IMR-90 (cell line): ENCODE measurements around the gene MAP4. TPM values are rescaled to one million over a fixed set of nuclear protein-coding genes. Genes with fewer than 3 reads are reported as not detected.
A peak's percentile ranks its signal among the peaks of the same experiment; 100 is the strongest.

Experiments used
- ATAC-seq: fragments of 200-7000 bp; cut with Tn5 transposase; 2 replicates; pipeline ENCODE4 v1.9.1; 2020; ENCODE audit warnings: low read depth, mild to moderate bottlenecking, moderate library complexity
- BruUV-seq: library from RNA; stranded (reverse); fragments of 400-500 nt; replicated peaks from 2 replicates; lab custom pipeline; 2021; lab: Mats Ljungman, UMichigan
- CTCF ChIA-PET: fragments of 300-600 bp; formaldehyde crosslinking; extraction: SDS; loops from one replicate; lab custom pipeline; 2021; ENCODE audit warnings: antibody characterized with exemption; lab: Yijun Ruan, JAX
- POLR2A ChIA-PET: fragments of 300-600 bp; sonication (Branson Sonifier 250); formaldehyde crosslinking; loops from one replicate; lab custom pipeline; 2022; ENCODE audit warnings: antibody characterized with exemption; ENCODE audit not compliant: unreplicated experiment; lab: Charles Lee
- DNase-seq: peaks from one replicate; pipeline ENCODE4 v3.0.0; 2013
- H2AFZ ChIP-seq: replicated peaks from 2 replicates; pipeline ENCODE3; 2013; ENCODE audit warnings: low read length, mild to moderate bottlenecking; ENCODE audit not compliant: poor library complexity
- H2AK5ac ChIP-seq: 2 replicates; pipeline ENCODE4 v1.6.1; 2013; ENCODE audit warnings: low read depth, low read length, inconsistent platforms
- H2AK9ac ChIP-seq: replicated peaks from 2 replicates; pipeline ENCODE3; 2013; ENCODE audit warnings: mild to moderate bottlenecking, low read depth, low read length, moderate library complexity; ENCODE audit not compliant: poor library complexity
- H2BK120ac ChIP-seq: 2 replicates; pipeline ENCODE4 v1.6.1; 2013; ENCODE audit warnings: low read depth, low read length, inconsistent platforms
- H2BK15ac ChIP-seq: 3 replicates; pipeline ENCODE4 v1.6.1; 2013; ENCODE audit warnings: low read depth, low read length, inconsistent platforms
- H2BK20ac ChIP-seq: 2 replicates; pipeline ENCODE4 v1.6.1; 2013; ENCODE audit warnings: low read depth, mild to moderate bottlenecking, inconsistent platforms, low read length, moderate library complexity
- H2BK5ac ChIP-seq: 2 replicates; pipeline ENCODE4 v1.6.1; 2013; ENCODE audit warnings: mild to moderate bottlenecking, low read depth, low read length, inconsistent platforms; ENCODE audit not compliant: poor library complexity, severe bottlenecking
- H3K14ac ChIP-seq: replicated peaks from 2 replicates; pipeline ENCODE4 v1.6.1; 2013; ENCODE audit warnings: low read depth, low read length, inconsistent platforms
- H3K18ac ChIP-seq: 2 replicates; pipeline ENCODE4 v1.6.1; 2013; ENCODE audit warnings: low read depth, low read length, control low read depth
- H3K23ac ChIP-seq: 2 replicates; pipeline ENCODE4 v1.6.1; 2013; ENCODE audit warnings: low read depth, low read length, inconsistent platforms
- H3K27ac ChIP-seq: 2 replicates; pipeline ENCODE4 v1.5.1; 2013; ENCODE audit warnings: mild to moderate bottlenecking, control low read depth, low read length; ENCODE audit not compliant: insufficient read depth
- H3K27me3 ChIP-seq: 2 replicates; pipeline ENCODE4 v1.6.1; 2013; ENCODE audit warnings: low read length; ENCODE audit not compliant: control insufficient read depth, insufficient read depth
- H3K36me3 ChIP-seq: 2 replicates; pipeline ENCODE4 v1.6.1; 2013; ENCODE audit warnings: low read length, mixed read lengths; ENCODE audit not compliant: control insufficient read depth, insufficient read depth
- H3K4ac ChIP-seq: 2 replicates; pipeline ENCODE4 v1.6.1; 2013; ENCODE audit warnings: low read depth, low read length, inconsistent platforms
- H3K4me1 ChIP-seq: 2 replicates; pipeline ENCODE4 v1.6.1; 2013; ENCODE audit warnings: low read length, mixed read lengths; ENCODE audit not compliant: control insufficient read depth, insufficient read depth
- H3K4me2 ChIP-seq: 2 replicates; pipeline ENCODE4 v1.6.1; 2013; ENCODE audit warnings: low read depth, mild to moderate bottlenecking, control low read depth, low read length, moderate library complexity
- H3K4me3 ChIP-seq: 2 replicates; pipeline ENCODE4 v1.5.1; 2013; ENCODE audit warnings: low read depth, mild to moderate bottlenecking, control low read depth, low read length, moderate library complexity; ENCODE audit not compliant: insufficient read depth
- H3K56ac ChIP-seq: 2 replicates; pipeline ENCODE4 v1.6.1; 2013; ENCODE audit warnings: low read length, inconsistent platforms; ENCODE audit not compliant: insufficient read depth; ENCODE audit errors: extremely low read depth
- H3K79me1 ChIP-seq, 2 experiments: 2 replicates each; pipeline ENCODE4 v1.6.1; 2013; ENCODE audit warnings: low read length in 2 of 2, inconsistent platforms in 1 of 2, low read depth in 1 of 2
- H3K9ac ChIP-seq: 2 replicates; pipeline ENCODE4 v1.6.1; 2013; ENCODE audit warnings: low read depth, low read length, control low read depth
- H3K9me1 ChIP-seq: 2 replicates; pipeline ENCODE4 v1.6.1; 2013; ENCODE audit warnings: low read length, inconsistent platforms; ENCODE audit not compliant: insufficient read depth
- H3K9me3 ChIP-seq: 2 replicates; pipeline ENCODE4 v1.6.1; 2013; ENCODE audit warnings: low read length; ENCODE audit not compliant: control insufficient read depth, insufficient read depth
- H4K20me1 ChIP-seq: 2 replicates; pipeline ENCODE4 v1.6.1; 2013; ENCODE audit warnings: low read length, inconsistent platforms; ENCODE audit not compliant: insufficient read depth
- H4K5ac ChIP-seq: 2 replicates; pipeline ENCODE4 v1.6.1; 2013; ENCODE audit warnings: mild to moderate bottlenecking, low read depth, low read length, control low read depth
- H4K8ac ChIP-seq, 2 experiments: 2 replicates each; pipeline ENCODE4 v1.6.1; 2013; ENCODE audit warnings: low read depth in 2 of 2, low read length in 2 of 2, control low read depth in 1 of 2, inconsistent platforms in 1 of 2
- H4K91ac ChIP-seq: 2 replicates; pipeline ENCODE4 v1.6.1; 2013; ENCODE audit warnings: low read depth, low read length, inconsistent platforms; ENCODE audit not compliant: insufficient read depth
- BHLHE40 ChIP-seq: fragments of 150-350 bp; IDR thresholded peaks from 2 replicates; pipeline ENCODE4 v1.6.1; 2016; ENCODE audit warnings: mild to moderate bottlenecking, low read depth, low read length
- CEBPB ChIP-seq: IDR thresholded peaks from 2 replicates; pipeline ENCODE4 v1.6.1; 2012; ENCODE audit warnings: low read depth, low read length, improper control_type of control experiment
- CHD1 ChIP-seq: IDR thresholded peaks from 2 replicates; pipeline ENCODE4 v1.6.1; 2012; ENCODE audit warnings: low read depth, low read length, improper control_type of control experiment
- FOS ChIP-seq: fragments of 150-350 bp; IDR thresholded peaks from 2 replicates; pipeline ENCODE4 v1.6.1; 2016; ENCODE audit warnings: low read depth, low read length
- MAFK ChIP-seq: IDR thresholded peaks from 2 replicates; pipeline ENCODE4 v1.6.1; 2012; ENCODE audit warnings: low read depth, low read length, improper control_type of control experiment
- MAZ ChIP-seq: IDR thresholded peaks from 2 replicates; pipeline ENCODE4 v1.6.1; 2012; ENCODE audit warnings: low read depth, mild to moderate bottlenecking, low read length, improper control_type of control experiment, moderate library complexity, borderline replicate concordance
- MXI1 ChIP-seq: IDR thresholded peaks from 2 replicates; pipeline ENCODE4 v1.6.1; 2012; ENCODE audit warnings: low read depth, mild to moderate bottlenecking, low read length, moderate library complexity, borderline replicate concordance
- NFE2L2 ChIP-seq: fragments of 150-350 bp; IDR thresholded peaks from 2 replicates; pipeline ENCODE4 v1.6.1; 2016; ENCODE audit warnings: low read depth, mild to moderate bottlenecking, low read length
- POLR2A ChIP-seq: IDR thresholded peaks from 2 replicates; pipeline ENCODE4 v1.6.1; 2012; ENCODE audit warnings: mild to moderate bottlenecking, low read depth, low read length
- RAD21 ChIP-seq: IDR thresholded peaks from 2 replicates; pipeline ENCODE4 v1.6.1; 2012; ENCODE audit warnings: low read length, improper control_type of control experiment
- RCOR1 ChIP-seq: IDR thresholded peaks from 2 replicates; pipeline ENCODE4 v1.6.1; 2012; ENCODE audit warnings: mild to moderate bottlenecking, low read length, improper control_type of control experiment; ENCODE audit not compliant: insufficient replicate concordance
- RFX5 ChIP-seq: IDR thresholded peaks from 2 replicates; pipeline ENCODE4 v1.8.0; 2012; ENCODE audit warnings: low read depth, mild to moderate bottlenecking, low read length, moderate library complexity
- SMC3 ChIP-seq: fragments of 150-350 bp; IDR thresholded peaks from 2 replicates; pipeline ENCODE4 v1.6.1; 2016; ENCODE audit warnings: low read depth, mild to moderate bottlenecking, antibody characterized with exemption, low read length, moderate library complexity
- USF2 ChIP-seq: fragments of 150-350 bp; IDR thresholded peaks from 2 replicates; pipeline ENCODE4 v1.6.1; 2017; ENCODE audit warnings: mild to moderate bottlenecking, antibody characterized with exemption, low read length, low read depth
- WGBS, 2 experiments: methylation state at CpG; one replicate each; pipeline versions ENCODE4 v1.1.5 to v1.1.7; 2013; ENCODE audit warnings: missing lambda C conversion rate in 2 of 2; ENCODE audit not compliant: insufficient read length in 1 of 2; ENCODE audit errors: extremely low coverage in 2 of 2; 5-methylcytosine and 5-hydroxymethylcytosine counted together
- dilution Hi-C: fragments of 300-500 bp; cut with HindIII; formaldehyde crosslinking; loops from one replicate; pipeline ENCODE4 v1.14.3; 2018; ENCODE audit warnings: low sequenced_read_pairs; ENCODE audit not compliant: unreplicated experiment
- in situ Hi-C: fragments of 300-500 bp; cut with MboI; formaldehyde crosslinking; loops from 3 replicates; pipeline ENCODE4 v1.14.3; 2019; ENCODE audit warnings: low sequenced_read_pairs, inconsistent platforms, mixed read lengths
- intact Hi-C: fragments of 100-400 bp; cut with micrococcal nuclease; formaldehyde crosslinking; loops from 2 replicates; pipeline ENCODE4 v1.10.0; 2022
- polyA plus RNA-seq, 3 experiments: library from polyadenylated mRNA; depleted of rRNA; stranded (reverse); fragments of >200 nt; gene quantifications; 2 replicates each; pipeline ENCODE4 v1.2.3, GENCODE V29; 2012; ENCODE audit warnings: low replicate concordance in 1 of 3
- total RNA-seq: library from RNA; depleted of rRNA; stranded (reverse); fragments of >200 nt; gene quantifications from 2 replicates; pipeline ENCODE4 v1.2.3, GENCODE V29; 2012
- TF ChIP-seq, protein P1 (sequence below): conservative IDR thresholded peaks from 2 replicates; pipeline ENCODE4 v1.5.1; 2012; ENCODE audit warnings: mild to moderate bottlenecking, low read depth, low read length, improper control_type of control experiment
- TF ChIP-seq, protein P2 (sequence below): fragments of 150-350 bp; IDR thresholded peaks from 2 replicates; pipeline ENCODE4 v1.6.1; 2016; ENCODE audit warnings: low read depth, mild to moderate bottlenecking, low read length, moderate library complexity, borderline replicate concordance

MAP4 gene
- total and polyA plus RNA-seq, 2 of the 4 experiments (the other 2 are of a cell fraction), result 87.8 to 216 TPM

DNA sequence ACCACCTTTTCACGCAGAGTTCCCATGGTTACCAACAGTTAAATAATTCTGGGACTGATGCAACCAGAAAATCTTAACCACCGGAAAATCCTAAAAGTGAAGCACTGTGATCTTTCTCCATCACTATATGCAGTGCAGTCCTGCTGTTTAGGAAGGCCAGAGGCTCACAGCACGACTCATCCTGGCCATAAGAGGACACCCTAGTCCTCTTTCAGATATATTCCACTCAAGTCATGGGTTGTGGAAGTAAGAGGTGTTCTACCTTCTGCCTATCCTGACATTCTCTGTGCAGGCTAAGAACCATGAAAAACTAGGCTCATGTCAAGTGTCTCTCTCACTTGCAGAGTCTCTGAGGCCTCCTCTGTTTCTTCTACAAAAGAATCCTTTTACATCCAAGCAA lies 146.1 kb downstream of the MAP4 start:
- H3K36me3 ChIP-seq, result peaks cover 77% of the 10 kb centered on the region
- no peak overlapping the region for H2AK5ac ChIP-seq
- no peak overlapping the region for H2AFZ ChIP-seq
- H3K79me1 ChIP-seq, result peaks cover 45 to 64% of the 10 kb centered on the region in 2 experiments
- H3K18ac ChIP-seq, result no peak overlapping the region
- H3K23ac ChIP-seq, result no peak overlapping the region
- ATAC-seq (peak; percentile 65), DNase-seq (peak; percentile 44)
- no peaks in the 10 kb centered on the region for H3K9me3 ChIP-seq
- H2BK15ac ChIP-seq, result no peak overlapping the region
- H4K8ac ChIP-seq, result no peak overlapping the region
- no peak overlapping the region for H3K56ac ChIP-seq
- no peaks in the 10 kb centered on the region for H3K4me1 ChIP-seq
- no peak overlapping the region for H2BK5ac ChIP-seq
- H3K4me2 ChIP-seq, result no peak overlapping the region
- H4K5ac ChIP-seq, result no peak overlapping the region
- H3K4me3 ChIP-seq, result no peak overlapping the region
- dilution Hi-C loops (no loop called here), intact Hi-C loops (loop anchor here (10.0 kb wide), 1 partner anchor 285 kb away; no protein-coding TSS in a partner anchor), in situ Hi-C loops (no loop called here)
- BruUV-seq, result no TSS peak
- H3K27me3 ChIP-seq, result no peaks in the 10 kb centered on the region
- H2BK120ac ChIP-seq, result no peak overlapping the region
- H4K20me1 ChIP-seq, result peaks cover 3% of the 10 kb centered on the region; the same call in 1 of the 2 replicates
- H2BK20ac ChIP-seq, result no peak overlapping the region
- H4K91ac ChIP-seq, result no peak overlapping the region
- WGBS, 2 experiments, result no CpG with 5 or more reads among the region's 3 CpGs
- ChIA-PET POLR2A (no interaction called here), CTCF (no interaction called here)
- no peak overlapping the region for H3K4ac ChIP-seq
- no peak overlapping the region for H3K9ac ChIP-seq
- H2AK9ac ChIP-seq, result no peak overlapping the region
- no peaks in the 10 kb centered on the region; the same call in 1 of the 2 replicates for H3K9me1 ChIP-seq
- TF ChIP-seq RFX5 (no peak), NFE2L2 (no peak), FOS (no peak), MAFK (no peak), RCOR1 (no peak), MXI1 (no peak), RAD21 (no peak), MAZ (no peak), POLR2A (no peak), USF2 (no peak), BHLHE40 (no peak), SMC3 (no peak), CHD1 (no peak), CEBPB (no peak)
- TF ChIP-seq, protein P1, sequence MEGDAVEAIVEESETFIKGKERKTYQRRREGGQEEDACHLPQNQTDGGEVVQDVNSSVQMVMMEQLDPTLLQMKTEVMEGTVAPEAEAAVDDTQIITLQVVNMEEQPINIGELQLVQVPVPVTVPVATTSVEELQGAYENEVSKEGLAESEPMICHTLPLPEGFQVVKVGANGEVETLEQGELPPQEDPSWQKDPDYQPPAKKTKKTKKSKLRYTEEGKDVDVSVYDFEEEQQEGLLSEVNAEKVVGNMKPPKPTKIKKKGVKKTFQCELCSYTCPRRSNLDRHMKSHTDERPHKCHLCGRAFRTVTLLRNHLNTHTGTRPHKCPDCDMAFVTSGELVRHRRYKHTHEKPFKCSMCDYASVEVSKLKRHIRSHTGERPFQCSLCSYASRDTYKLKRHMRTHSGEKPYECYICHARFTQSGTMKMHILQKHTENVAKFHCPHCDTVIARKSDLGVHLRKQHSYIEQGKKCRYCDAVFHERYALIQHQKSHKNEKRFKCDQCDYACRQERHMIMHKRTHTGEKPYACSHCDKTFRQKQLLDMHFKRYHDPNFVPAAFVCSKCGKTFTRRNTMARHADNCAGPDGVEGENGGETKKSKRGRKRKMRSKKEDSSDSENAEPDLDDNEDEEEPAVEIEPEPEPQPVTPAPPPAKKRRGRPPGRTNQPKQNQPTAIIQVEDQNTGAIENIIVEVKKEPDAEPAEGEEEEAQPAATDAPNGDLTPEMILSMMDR, result no peak
- TF ChIP-seq, protein P2, sequence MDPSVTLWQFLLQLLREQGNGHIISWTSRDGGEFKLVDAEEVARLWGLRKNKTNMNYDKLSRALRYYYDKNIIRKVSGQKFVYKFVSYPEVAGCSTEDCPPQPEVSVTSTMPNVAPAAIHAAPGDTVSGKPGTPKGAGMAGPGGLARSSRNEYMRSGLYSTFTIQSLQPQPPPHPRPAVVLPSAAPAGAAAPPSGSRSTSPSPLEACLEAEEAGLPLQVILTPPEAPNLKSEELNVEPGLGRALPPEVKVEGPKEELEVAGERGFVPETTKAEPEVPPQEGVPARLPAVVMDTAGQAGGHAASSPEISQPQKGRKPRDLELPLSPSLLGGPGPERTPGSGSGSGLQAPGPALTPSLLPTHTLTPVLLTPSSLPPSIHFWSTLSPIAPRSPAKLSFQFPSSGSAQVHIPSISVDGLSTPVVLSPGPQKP, result no peak
- no peak overlapping the region for H3K14ac ChIP-seq
- no peak overlapping the region for H3K27ac ChIP-seq
